K562 (cell line): Measurements from ENCODE around the gene NFS1. TPM values are rescaled to one million over a fixed set of nuclear protein-coding genes. Genes with fewer than 3 reads are reported as not detected.

Experiments
- ATAC-seq: fragments of 200-7000 bp; cut with Tn5 transposase; 3 replicates; pipeline ENCODE4 v1.9.1; 2020; ENCODE audit warnings: moderate library complexity
- BruUV-seq: library from RNA; stranded (reverse); fragments of 400-500 nt; replicated peaks from 2 replicates; lab custom pipeline; 2021; lab: Mats Ljungman, UMichigan
- CTCF ChIA-PET: fragments of 300-600 bp; formaldehyde crosslinking; extraction: SDS; loops from one replicate; lab custom pipeline; 2021; ENCODE audit warnings: low intra/inter-chr PET ratio; lab: Yijun Ruan, JAX
- POLR2A ChIA-PET: fragments of 300-600, 350-650 bp; sonication (Branson Sonifier 250); formaldehyde crosslinking; extraction: SDS; loops from one replicate; lab custom pipeline; 2021; ENCODE audit warnings: antibody characterized with exemption, inconsistent platforms; lab: Yijun Ruan, JAX
- DNase-seq, 4 experiments: peaks; one replicate each; pipeline versions ENCODE4 v3.0.0 to v3.0.0-alpha.2; 2011 to 2018; ENCODE audit warnings: low spot score in 3 of 4, mixed read lengths in 3 of 4; ENCODE audit errors: extremely low read depth in 1 of 4
- FAIRE-seq: peaks from 2 replicates; lab custom pipeline; 2011; peaks lifted over from hg19 to GRCh38; lab: Jason Lieb, UNC
- H2AFZ ChIP-seq: 2 replicates; pipeline ENCODE4 v1.6.0; 2011; ENCODE audit warnings: low read depth, low read length, control low read depth, inconsistent platforms
- H3K27ac ChIP-seq: fragments of 200-600 bp; 3 replicates; pipeline ENCODE4 v1.8.0; 2011; ENCODE audit warnings: low read depth, mild to moderate bottlenecking, control low read depth, inconsistent platforms, low read length, moderate library complexity, mixed read lengths; ENCODE audit errors: extremely low read depth
- H3K27me3 ChIP-seq, 2 experiments: fragments of 300-600 bp in 1 of 2; 2 replicates in 1 of 2; 3 replicates in 1 of 2; pipeline versions ENCODE4 v1.6.0 to v1.8.0; 2011; ENCODE audit warnings: inconsistent platforms in 2 of 2, low read length in 2 of 2, mild to moderate bottlenecking in 1 of 2, mixed read lengths in 1 of 2, moderate library complexity in 1 of 2; ENCODE audit not compliant: control insufficient read depth in 2 of 2, insufficient read depth in 2 of 2
- H3K36me3 ChIP-seq: fragments of 300-600 bp; 3 replicates; pipeline ENCODE4 v1.8.0; 2011; ENCODE audit warnings: mild to moderate bottlenecking, low read length, inconsistent platforms; ENCODE audit not compliant: control insufficient read depth, insufficient read depth
- H3K4me1 ChIP-seq, 2 experiments: fragments of 200-600 bp in 1 of 2; replicated peaks in 1 of 2; 2 replicates in 1 of 2; 3 replicates in 1 of 2; pipeline versions ENCODE4 v1.5.1 to v1.8.0; 2011; ENCODE audit warnings: inconsistent platforms in 2 of 2, low read length in 2 of 2, mild to moderate bottlenecking in 1 of 2, mixed read lengths in 1 of 2, moderate library complexity in 1 of 2; ENCODE audit not compliant: control insufficient read depth in 2 of 2, insufficient read depth in 2 of 2
- H3K4me2 ChIP-seq: 2 replicates; pipeline ENCODE4 v1.6.1; 2011; ENCODE audit warnings: low read length, control low read depth, inconsistent platforms, mixed read lengths; ENCODE audit not compliant: insufficient read depth
- H3K4me3 ChIP-seq: fragments of 200-600 bp; sonication (generic), shearing (Covaris generic); 2 replicates; pipeline ENCODE4 v1.5.1; 2016; ENCODE audit warnings: control low read depth, inconsistent platforms
- H3K79me2 ChIP-seq: fragments of 200-600 bp; 3 replicates; pipeline ENCODE4 v1.8.0; 2011; ENCODE audit warnings: low read length, inconsistent platforms; ENCODE audit not compliant: control insufficient read depth, insufficient read depth
- H3K9ac ChIP-seq, 2 experiments: 2 replicates each; pipeline versions ENCODE4 v1.6.0 to v1.6.1; 2011; ENCODE audit warnings: low read depth in 2 of 2, low read length in 2 of 2, control low read depth in 1 of 2, inconsistent platforms in 1 of 2, mild to moderate bottlenecking in 1 of 2, mixed read lengths in 1 of 2; ENCODE audit not compliant: insufficient read depth in 1 of 2
- H3K9me1 ChIP-seq: one replicate; pipeline ENCODE4 v1.6.0; 2011; ENCODE audit warnings: inconsistent platforms, mild to moderate bottlenecking, low read length, moderate library complexity; ENCODE audit not compliant: control insufficient read depth, insufficient read depth
- H3K9me3 ChIP-seq: replicated peaks from 2 replicates; pipeline ENCODE4 v1.5.1; 2011; ENCODE audit warnings: low read depth, low read length, inconsistent platforms; ENCODE audit not compliant: control insufficient read depth, insufficient read depth
- H4K20me1 ChIP-seq: replicated peaks from 2 replicates; pipeline ENCODE4 v1.6.1; 2011; ENCODE audit warnings: low read length, inconsistent platforms, mixed read lengths; ENCODE audit not compliant: control insufficient read depth, insufficient read depth
- CCNT2 ChIP-seq: IDR thresholded peaks from 2 replicates; pipeline ENCODE4 v1.6.1; 2011; ENCODE audit warnings: borderline replicate concordance, low read depth, mild to moderate bottlenecking, moderate library complexity, mixed read lengths, low read length; ENCODE audit not compliant: insufficient read length; ENCODE audit errors: extremely low read depth
- EWSR1 ChIP-seq: fragments of 450-650 bp; IDR thresholded peaks from 2 replicates; pipeline ENCODE4 v1.6.1; 2018; ENCODE audit warnings: borderline replicate concordance, mild to moderate bottlenecking, low read depth, moderate library complexity; ENCODE audit not compliant: partially characterized antibody
- PCBP2 ChIP-seq: fragments of 200-400 bp; formaldehyde crosslinking; IDR thresholded peaks from 2 replicates; pipeline ENCODE4 v1.6.1; 2018; ENCODE audit warnings: low read length, low read depth, mild to moderate bottlenecking, moderate library complexity; ENCODE audit not compliant: poor library complexity, severe bottlenecking
- PHB ChIP-seq: fragments of 250-450 bp; sonication (Bioruptor Pico); IDR thresholded peaks from 2 replicates; pipeline ENCODE4 v1.5.0; 2021
- PHTF2 ChIP-seq: fragments of 250-450 bp; sonication (Bioruptor Pico); IDR thresholded peaks from 2 replicates; pipeline ENCODE4 v1.5.0; 2021; ENCODE audit warnings: mild to moderate bottlenecking
- PPARD ChIP-seq: fragments of 250-450 bp; sonication (Bioruptor Pico); IDR thresholded peaks from 2 replicates; pipeline ENCODE4 v1.8.0; 2022; ENCODE audit warnings: inconsistent platforms, mild to moderate bottlenecking, moderate library complexity
- SPI1 ChIP-seq: IDR thresholded peaks from 2 replicates; pipeline ENCODE4 v1.6.1; 2011; ENCODE audit warnings: low read depth, low read length, control low read depth, borderline replicate concordance
- ZNF695 ChIP-seq: fragments of 450-650 bp; formaldehyde crosslinking; IDR thresholded peaks from 2 replicates; pipeline ENCODE4 v1.4.0; 2020; ENCODE audit warnings: mild to moderate bottlenecking, moderate library complexity
- ZNF707 ChIP-seq: fragments of 250-450 bp; sonication (Bioruptor Pico); conservative IDR thresholded peaks from 2 replicates; pipeline ENCODE4 v1.8.0; 2022; ENCODE audit warnings: inconsistent platforms, mild to moderate bottlenecking, moderate library complexity
- WGBS: fragments of 100-300 bp; shearing (Covaris generic); methylation state at CpG from one replicate; pipeline ENCODE4 v1.1.6; 2016; ENCODE audit warnings: low coverage, mixed read lengths; ENCODE audit not compliant: insufficient coverage; ENCODE audit errors: missing lambda C conversion rate; 5-methylcytosine and 5-hydroxymethylcytosine counted together
- in situ Hi-C: fragments of 300-500 bp; cut with MboI; formaldehyde crosslinking; loops from 4 replicates; pipeline ENCODE4 v1.15.0; 2018; ENCODE audit warnings: inconsistent platforms, mixed read lengths
- intact Hi-C: fragments of 100-400 bp; cut with micrococcal nuclease; formaldehyde crosslinking; loops from 2 replicates; pipeline ENCODE4 v1.14.2; 2022
- polyA plus RNA-seq, 8 experiments: library from polyadenylated mRNA; depleted of rRNA in 4 of 8; stranded (reverse) in 5 of 8; unstranded in 3 of 8; fragments of >200 nt; fragmentation: Nextera tagmentation in 2 of 8; fragmentation: Illumina TruSeq in 1 of 8; extraction: Ambion mirVana in 2 of 8; extraction: Trizol in 1 of 8; gene quantifications; 2 replicates each; pipeline versions ENCODE4 v1.2.1 to v1.2.3, GENCODE V29; 2011 to 2014; ENCODE audit warnings: inconsistent platforms in 1 of 8, missing spikeins in 1 of 8
- total RNA-seq, 7 experiments: library from RNA; depleted of rRNA in 6 of 7; stranded (reverse); fragments of >200 nt in 6 of 7; fragmentation: Illumina TruSeq in 2 of 7; extraction: Trizol in 2 of 7; gene quantifications; 2 replicates each; pipeline versions ENCODE4 v1.2.1 to v1.2.3, GENCODE V29; 2011 to 2021; ENCODE audit warnings: low replicate concordance in 1 of 7
- TF ChIP-seq, protein P1 (sequence below): fragments of 250-450 bp; sonication (Bioruptor Pico); IDR thresholded peaks from 2 replicates; pipeline ENCODE4 v1.5.1; 2021; ENCODE audit warnings: mild to moderate bottlenecking

The NFS1 gene
- total and polyA plus RNA-seq, 9 of the 15 experiments (the other 6 are each of a cell fraction or from before 2014, with no cell fraction given), result 11.5 to 84.8 (median 47.1) TPM

DNA sequence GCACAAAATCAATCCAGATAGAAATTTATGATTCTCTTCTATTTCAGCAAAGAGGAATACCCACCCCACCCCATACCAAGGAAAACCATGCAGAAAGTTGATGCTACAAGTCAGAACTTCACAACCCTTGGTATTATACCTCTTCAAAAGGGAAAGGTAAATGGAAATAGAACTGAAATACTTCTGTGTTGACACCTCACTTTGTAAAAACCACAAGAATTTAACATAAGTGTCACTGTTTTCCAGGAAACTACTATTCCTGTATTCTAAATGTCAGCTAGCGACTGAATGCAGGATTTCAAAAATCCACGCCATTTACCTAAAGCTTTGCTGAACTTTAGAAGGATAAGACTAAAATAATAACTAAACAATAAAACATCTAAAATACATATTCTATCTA lies 38.1 kb downstream of the NFS1 start:
- Histone ChIP-seq H3K27ac (no peak overlapping the region), H3K9ac (peak overlapping the region in 1 of 2 experiments; percentile 92; a peak in 2 of 4 replicates), H3K4me3 (peak overlapping the region; percentile 57; the same call in 1 of the 2 replicates), H2AFZ (no peak overlapping the region), H3K4me1 (peaks cover 22 to 24% of the 10 kb centered on the region in 2 experiments; a peak in 4 of 5 replicates), H3K79me2 (peaks cover 91% of the 10 kb centered on the region), H4K20me1 (peaks cover 46% of the 10 kb centered on the region), H3K36me3 (peaks cover 17% of the 10 kb centered on the region; the same call in 2 of the 3 replicates), H3K9me1 (no peaks in the 10 kb centered on the region), H3K4me2 (peak overlapping the region; percentile 89), H3K9me3 (no peaks in the 10 kb centered on the region), H3K27me3 (no peaks in the 10 kb centered on the region)
- in situ Hi-C loops (no loop called here), intact Hi-C loops (loop anchor here (5.0 kb wide), 1 partner anchor 44 kb away; the partner anchor contains the start of gene SPAG4)
- ATAC-seq (no peak), DNase-seq (no peak), FAIRE-seq (peak; percentile 6)
- TF ChIP-seq SPI1 (no peak), PHB (CRISPR knock-in tag) (no peak), ZNF707 (no peak), PPARD (CRISPR knock-in tag) (no peak), EWSR1 (no peak), CCNT2 (no peak), PCBP2 (no peak), PHTF2 (no peak), ZNF695 (CRISPR knock-in tag) (no peak)
- TF ChIP-seq, protein P1, sequence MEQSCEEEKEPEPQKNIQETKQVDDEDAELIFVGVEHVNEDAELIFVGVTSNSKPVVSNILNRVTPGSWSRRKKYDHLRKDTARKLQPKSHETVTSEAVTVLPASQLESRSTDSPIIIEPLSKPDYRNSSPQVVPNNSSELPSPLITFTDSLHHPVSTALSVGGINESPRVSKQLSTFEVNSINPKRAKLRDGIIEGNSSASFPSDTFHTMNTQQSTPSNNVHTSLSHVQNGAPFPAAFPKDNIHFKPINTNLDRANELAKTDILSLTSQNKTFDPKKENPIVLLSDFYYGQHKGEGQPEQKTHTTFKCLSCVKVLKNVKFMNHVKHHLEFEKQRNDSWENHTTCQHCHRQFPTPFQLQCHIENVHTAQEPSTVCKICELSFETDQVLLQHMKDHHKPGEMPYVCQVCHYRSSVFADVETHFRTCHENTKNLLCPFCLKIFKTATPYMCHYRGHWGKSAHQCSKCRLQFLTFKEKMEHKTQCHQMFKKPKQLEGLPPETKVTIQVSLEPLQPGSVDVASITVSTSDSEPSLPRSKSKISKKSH (CRISPR knock-in tag), result no peak
- no TSS peak for BruUV-seq
- POLR2A ChIA-PET, result interaction anchor here (0.9 to 1.5 kb wide), 5 partner anchors 19 to 163 kb away, joined by 3 to 4 read pairs (median 3); partner anchors contain the start of gene RBM39
- WGBS, result 25% methylated on average over 2 of the region's 2 CpGs
- CTCF ChIA-PET, result no interaction called here
